ENCODE results near the gene KRTAP4-11. TPM values are rescaled to one million over a fixed set of nuclear protein-coding genes. Genes with fewer than 3 reads are reported as not detected.

Gene KRTAP4-11
- total RNA-seq, 8 experiments from 2014 or later: 0.18 to 0.38 TPM; not detected in 6

Other genes starting within 250 kb of the KRTAP4-11 start
- under 1 TPM in 3 of 8 experiments, not detected in 5; 0.09 to 0.43 (median 0.31) TPM for gene KRT20, start 233.1 kb downstream of the KRTAP4-11 start, total RNA-seq
- 1 to 10 TPM in 1 of 8 experiments, under 1 TPM in 2, not detected in 5; 0.36 to 1.2 (median 0.66) TPM for gene KRT23, start 180.7 kb downstream of the KRTAP4-11 start, total RNA-seq
- under 1 TPM in 1 of 8 experiments, not detected in 7; 0.59 TPM for gene KRT39, start 151.4 kb downstream of the KRTAP4-11 start, total RNA-seq
- gene KRT40, start 134.0 kb downstream of the KRTAP4-11 start, total RNA-seq: under 1 TPM in 1 of 8 experiments, not detected in 7; 0.19 TPM
- under 1 TPM in 2 of 8 experiments, not detected in 6; 0.33 to 0.47 TPM for gene KRTAP3-3, start 124.2 kb downstream of the KRTAP4-11 start, total RNA-seq
- gene KRTAP3-2, start 118.5 kb downstream of the KRTAP4-11 start, total RNA-seq: 1 to 10 TPM in 1 of 8 experiments, under 1 TPM in 1, not detected in 6; 0.47 to 1.0 TPM
- not detected for gene KRTAP3-1, start 109.2 kb downstream of the KRTAP4-11 start, total RNA-seq
- gene KRTAP1-5, start 91.2 kb downstream of the KRTAP4-11 start, total RNA-seq: not detected
- not detected for gene KRTAP1-4, start 88.2 kb downstream of the KRTAP4-11 start, total RNA-seq
- gene KRTAP1-3, start 83.5 kb downstream of the KRTAP4-11 start, total RNA-seq: under 1 TPM in 4 of 8 experiments, not detected in 4; 0.25 to 0.56 (median 0.46) TPM
- gene KRTAP1-1, start 76.9 kb downstream of the KRTAP4-11 start, total RNA-seq: not detected
- under 1 TPM in 1 of 8 experiments, not detected in 7; 0.71 TPM for gene KRTAP2-1, start 71.1 kb downstream of the KRTAP4-11 start, total RNA-seq
- gene KRTAP2-2, start 63.1 kb downstream of the KRTAP4-11 start, total RNA-seq: not detected
- gene KRTAP2-3, start 58.3 kb downstream of the KRTAP4-11 start, total RNA-seq: under 1 TPM in 1 of 8 experiments, not detected in 7; 0.33 TPM
- not detected for gene KRTAP2-4, start 52.5 kb downstream of the KRTAP4-11 start, total RNA-seq
- under 1 TPM in 1 of 8 experiments, not detected in 7; 0.52 TPM for gene KRTAP4-7, start 34.2 kb downstream of the KRTAP4-11 start, total RNA-seq
- gene KRTAP4-8, start 20.2 kb downstream of the KRTAP4-11 start, total RNA-seq: under 1 TPM in 2 of 8 experiments, not detected in 6; 0.25 to 0.33 TPM
- gene KRTAP4-16, start 16.2 kb downstream of the KRTAP4-11 start, total RNA-seq: under 1 TPM in 1 of 8 experiments, not detected in 7; 0.47 TPM
- gene KRTAP4-9, start 13.0 kb downstream of the KRTAP4-11 start, total RNA-seq: under 1 TPM in 3 of 8 experiments, not detected in 5; 0.33 to 0.41 (median 0.38) TPM
- gene KRTAP4-12, start 5.8 kb upstream of the KRTAP4-11 start, total RNA-seq: under 1 TPM in 2 of 8 experiments, not detected in 6; 0.38 to 0.41 TPM
- under 1 TPM in 2 of 8 experiments, not detected in 6; 0.17 to 0.47 TPM for gene KRTAP4-6, start 22.2 kb upstream of the KRTAP4-11 start, total RNA-seq
- not detected for gene KRTAP4-5, start 31.5 kb upstream of the KRTAP4-11 start, total RNA-seq
- gene KRTAP4-4, start 42.4 kb upstream of the KRTAP4-11 start, total RNA-seq: under 1 TPM in 1 of 8 experiments, not detected in 7; 0.18 TPM
- not detected for gene KRTAP4-3, start 49.8 kb upstream of the KRTAP4-11 start, total RNA-seq
- not detected for gene KRTAP4-2, start 59.8 kb upstream of the KRTAP4-11 start, total RNA-seq
- not detected for gene KRTAP4-1, start 66.5 kb upstream of the KRTAP4-11 start, total RNA-seq
- gene KRTAP9-1, start 71.5 kb upstream of the KRTAP4-11 start, total RNA-seq: not detected
- gene KRTAP9-2, start 108.3 kb upstream of the KRTAP4-11 start, total RNA-seq: under 1 TPM in 1 of 8 experiments, not detected in 7; 0.85 TPM
- gene KRTAP9-3, start 114.1 kb upstream of the KRTAP4-11 start, total RNA-seq: under 1 TPM in 1 of 8 experiments, not detected in 7; 0.21 TPM
- gene KRTAP9-8, start 119.6 kb upstream of the KRTAP4-11 start, total RNA-seq: not detected
- gene KRTAP9-4, start 131.3 kb upstream of the KRTAP4-11 start, total RNA-seq: not detected
- under 1 TPM in 1 of 8 experiments, not detected in 7; 0.28 TPM for gene KRTAP9-9, start 137.0 kb upstream of the KRTAP4-11 start, total RNA-seq
- gene KRTAP9-6, start 147.0 kb upstream of the KRTAP4-11 start, total RNA-seq: not detected
- under 1 TPM in 1 of 8 experiments, not detected in 7; 0.45 TPM for gene KRTAP9-7, start 157.3 kb upstream of the KRTAP4-11 start, total RNA-seq
- gene KRTAP29-1, start 184.5 kb upstream of the KRTAP4-11 start, total RNA-seq: under 1 TPM in 1 of 8 experiments, not detected in 7; 0.57 TPM
- under 1 TPM in 4 of 8 experiments, not detected in 4; 0.17 to 1.00 (median 0.27) TPM for gene KRTAP16-1, start 190.9 kb upstream of the KRTAP4-11 start, total RNA-seq
- under 1 TPM in 1 of 8 experiments, not detected in 7; 0.57 TPM for gene KRTAP17-1, start 197.3 kb upstream of the KRTAP4-11 start, total RNA-seq
- not detected for gene KRT33A, start 232.5 kb upstream of the KRTAP4-11 start, total RNA-seq